Endothelial cell (in vitro differentiated cells): Measurements from ENCODE around the gene LRRC26. TPM values are rescaled to one million over a fixed set of nuclear protein-coding genes. Genes with fewer than 3 reads are reported as not detected.

Experiments
- DNase-seq: peaks from one replicate; pipeline ENCODE4 v3.0.0; 2021; ENCODE audit warnings: low spot score
- H3K27ac Mint-ChIP-seq: one replicate; pipeline ENCODE4 v1.8.0; 2021; ENCODE audit warnings: mixed read lengths, inconsistent platforms; ENCODE audit not compliant: unreplicated experiment
- H3K27me3 Mint-ChIP-seq: one replicate; pipeline ENCODE4 v1.8.0; 2021; ENCODE audit warnings: mild to moderate bottlenecking, moderate library complexity, mixed read lengths, inconsistent platforms; ENCODE audit not compliant: unreplicated experiment
- H3K36me3 Mint-ChIP-seq: one replicate; pipeline ENCODE4 v1.8.0; 2021; ENCODE audit warnings: mild to moderate bottlenecking, low read depth, mixed read lengths, inconsistent platforms; ENCODE audit not compliant: unreplicated experiment
- H3K4me1 Mint-ChIP-seq: one replicate; pipeline ENCODE4 v1.8.0; 2021; ENCODE audit warnings: mild to moderate bottlenecking, mixed read lengths, inconsistent platforms; ENCODE audit not compliant: unreplicated experiment
- H3K4me3 Mint-ChIP-seq: one replicate; pipeline ENCODE4 v1.8.0; 2021; ENCODE audit warnings: mild to moderate bottlenecking, mixed read lengths, inconsistent platforms; ENCODE audit not compliant: unreplicated experiment
- H3K9me3 Mint-ChIP-seq: one replicate; pipeline ENCODE4 v1.8.0; 2021; ENCODE audit warnings: mixed read lengths, inconsistent platforms; ENCODE audit not compliant: unreplicated experiment
- total RNA-seq: library from RNA; stranded (reverse); fragmentation: NEBNext Ultra II Directional; extraction: Animal tissue kit (Norgen Biotek cat#: 25700); gene quantifications from one replicate; pipeline ENCODE4 v1.2.1, GENCODE V29; 2021; ENCODE audit not compliant: unreplicated experiment
- TF ChIP-seq, protein P1 (sequence below): fragments of 200-600 bp; sonication (generic); IDR thresholded peaks from one replicate; pipeline ENCODE4 v1.5.0; 2021; ENCODE audit warnings: antibody characterized with exemption; ENCODE audit not compliant: unreplicated experiment

The LRRC26 gene
- total RNA-seq, 1 donor from 2014 or later: not detected

DNA sequence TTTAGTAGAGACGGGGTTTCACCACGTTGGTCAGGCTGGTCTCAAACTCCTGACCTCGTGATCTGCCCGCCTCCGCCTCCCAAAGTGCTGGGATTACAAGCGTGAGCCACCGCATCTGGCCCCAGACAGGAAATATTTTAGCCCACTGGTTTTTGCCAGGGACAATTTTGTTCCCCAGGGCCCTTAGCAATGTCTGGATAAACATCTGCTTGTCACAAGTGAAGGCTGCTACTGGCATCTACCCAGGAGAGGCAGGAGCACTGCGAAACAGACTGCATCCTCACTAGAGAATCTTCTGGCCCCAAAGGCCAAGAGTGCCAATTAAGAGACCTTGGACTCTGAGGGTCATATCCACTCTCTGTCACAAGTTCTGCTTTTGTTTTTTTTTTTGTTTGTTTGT, 33.1 kb upstream of the LRRC26 start:
- H3K36me3 Mint-ChIP-seq: peaks cover 12% of the 10 kb centered on the region
- no peak overlapping the region for H3K4me3 Mint-ChIP-seq
- TF ChIP-seq, protein P1, sequence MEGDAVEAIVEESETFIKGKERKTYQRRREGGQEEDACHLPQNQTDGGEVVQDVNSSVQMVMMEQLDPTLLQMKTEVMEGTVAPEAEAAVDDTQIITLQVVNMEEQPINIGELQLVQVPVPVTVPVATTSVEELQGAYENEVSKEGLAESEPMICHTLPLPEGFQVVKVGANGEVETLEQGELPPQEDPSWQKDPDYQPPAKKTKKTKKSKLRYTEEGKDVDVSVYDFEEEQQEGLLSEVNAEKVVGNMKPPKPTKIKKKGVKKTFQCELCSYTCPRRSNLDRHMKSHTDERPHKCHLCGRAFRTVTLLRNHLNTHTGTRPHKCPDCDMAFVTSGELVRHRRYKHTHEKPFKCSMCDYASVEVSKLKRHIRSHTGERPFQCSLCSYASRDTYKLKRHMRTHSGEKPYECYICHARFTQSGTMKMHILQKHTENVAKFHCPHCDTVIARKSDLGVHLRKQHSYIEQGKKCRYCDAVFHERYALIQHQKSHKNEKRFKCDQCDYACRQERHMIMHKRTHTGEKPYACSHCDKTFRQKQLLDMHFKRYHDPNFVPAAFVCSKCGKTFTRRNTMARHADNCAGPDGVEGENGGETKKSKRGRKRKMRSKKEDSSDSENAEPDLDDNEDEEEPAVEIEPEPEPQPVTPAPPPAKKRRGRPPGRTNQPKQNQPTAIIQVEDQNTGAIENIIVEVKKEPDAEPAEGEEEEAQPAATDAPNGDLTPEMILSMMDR: no peak
- peaks cover 8% of the 10 kb centered on the region for H3K27me3 Mint-ChIP-seq
- H3K27ac Mint-ChIP-seq: no peak overlapping the region
- no peaks in the 10 kb centered on the region for H3K9me3 Mint-ChIP-seq
- peaks cover 21% of the 10 kb centered on the region for H3K4me1 Mint-ChIP-seq
- DNase-seq: no peak

DNA sequence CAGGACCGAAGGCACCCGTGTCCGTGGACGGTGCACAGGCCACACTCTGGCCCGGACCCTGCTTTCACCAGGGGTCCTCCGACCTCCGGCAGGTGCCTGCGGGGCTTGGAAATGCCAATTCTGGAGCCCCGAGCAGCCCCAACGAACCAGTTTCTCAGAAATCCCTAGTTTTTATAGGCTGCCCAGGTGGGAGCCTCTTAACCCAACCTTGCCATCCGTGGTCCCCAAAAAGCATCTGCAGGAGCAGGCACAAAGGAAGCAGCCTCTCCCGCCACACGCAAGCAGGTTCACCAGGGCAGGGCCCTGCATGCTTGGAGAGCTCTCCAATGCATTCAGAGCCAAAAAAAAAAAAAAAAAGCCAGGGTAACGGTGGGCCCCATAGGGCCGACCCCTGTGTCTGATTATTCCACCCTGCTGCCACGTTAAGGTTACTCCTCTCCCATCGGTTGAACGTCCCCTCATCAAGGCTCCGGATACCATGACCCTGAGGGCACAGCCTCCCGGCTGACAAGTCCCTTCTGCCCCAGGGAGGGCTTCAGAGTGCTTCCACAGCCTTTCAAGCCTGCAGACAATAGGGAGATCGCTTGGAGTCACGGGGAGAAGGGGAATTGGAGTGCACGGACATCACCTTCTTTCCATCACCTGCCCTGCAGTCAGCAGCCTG, 31.5 kb upstream of the LRRC26 start:
- DNase-seq: no peak
- H3K27me3 Mint-ChIP-seq: peaks cover 10% of the 10 kb centered on the region
- H3K4me3 Mint-ChIP-seq: peak overlapping the region; percentile 77
- TF ChIP-seq, protein P1: no peak
- H3K4me1 Mint-ChIP-seq: peaks cover 8% of the 10 kb centered on the region
- H3K27ac Mint-ChIP-seq: no peak overlapping the region
- no peaks in the 10 kb centered on the region for H3K9me3 Mint-ChIP-seq
- no peaks in the 10 kb centered on the region for H3K36me3 Mint-ChIP-seq

DNA sequence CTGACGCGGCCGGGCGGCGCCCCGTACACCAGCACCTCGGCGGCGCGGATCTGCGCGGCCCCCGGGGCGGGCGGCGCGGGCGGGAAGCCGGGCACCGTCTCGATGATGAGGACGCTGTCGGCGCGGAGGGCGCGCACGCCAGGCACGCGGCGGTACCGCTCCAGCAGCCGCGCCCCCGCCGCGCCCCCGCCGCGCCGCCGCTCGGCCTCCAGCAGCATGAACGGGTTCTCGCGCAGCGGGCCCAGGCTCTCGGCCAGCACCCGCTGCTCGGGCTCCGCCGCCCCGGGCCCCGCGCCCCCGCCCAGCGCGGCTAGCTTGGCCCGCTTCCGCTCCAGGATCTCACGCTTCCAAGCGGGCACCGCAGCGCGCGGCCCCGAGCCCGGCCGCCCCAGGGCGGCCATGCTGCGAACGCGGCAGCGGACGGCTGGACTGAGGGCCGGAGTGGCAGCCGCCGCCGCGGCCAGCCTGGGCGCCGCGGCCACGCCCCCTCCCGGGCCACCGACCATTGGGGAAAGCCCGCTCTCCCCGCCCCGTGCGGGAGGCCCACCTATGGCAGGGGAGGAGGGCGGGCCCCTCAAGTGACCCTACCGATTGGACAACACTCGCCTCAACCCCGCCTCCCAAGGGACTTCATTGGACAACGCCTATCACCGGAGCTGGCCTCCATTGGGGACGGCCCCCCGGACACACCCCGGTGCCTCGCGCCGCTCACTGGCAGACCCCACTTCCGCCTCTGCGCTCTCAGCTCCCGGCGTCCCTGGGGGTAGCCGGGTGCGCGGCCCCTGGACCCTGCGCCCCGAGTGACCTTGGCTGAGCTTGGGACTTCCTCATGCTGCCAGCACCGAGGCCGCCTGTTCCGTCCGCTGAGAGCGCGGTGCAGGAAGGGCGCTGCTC, 30.7 kb upstream of the LRRC26 start, which contains the start of gene TPRN:
Gene TPRN, minus strand, starts transcription at position 431 of the 894 bp plus-strand sequence. Its CDS starts 30 bp downstream, at position 401.
- DNase-seq: peak; percentile 98
- H3K4me3 Mint-ChIP-seq: peak within 1 kb of the TSS; percentile 88
- no peaks in the 10 kb centered on the region for H3K9me3 Mint-ChIP-seq
- H3K27ac Mint-ChIP-seq: no peak within 1 kb of the TSS
- TF ChIP-seq, protein P1: no peak
- peaks cover 2% of the 10 kb centered on the region for H3K4me1 Mint-ChIP-seq
- H3K27me3 Mint-ChIP-seq: peaks cover 10% of the 10 kb centered on the region
- H3K36me3 Mint-ChIP-seq: no peaks in the 10 kb centered on the region

DNA sequence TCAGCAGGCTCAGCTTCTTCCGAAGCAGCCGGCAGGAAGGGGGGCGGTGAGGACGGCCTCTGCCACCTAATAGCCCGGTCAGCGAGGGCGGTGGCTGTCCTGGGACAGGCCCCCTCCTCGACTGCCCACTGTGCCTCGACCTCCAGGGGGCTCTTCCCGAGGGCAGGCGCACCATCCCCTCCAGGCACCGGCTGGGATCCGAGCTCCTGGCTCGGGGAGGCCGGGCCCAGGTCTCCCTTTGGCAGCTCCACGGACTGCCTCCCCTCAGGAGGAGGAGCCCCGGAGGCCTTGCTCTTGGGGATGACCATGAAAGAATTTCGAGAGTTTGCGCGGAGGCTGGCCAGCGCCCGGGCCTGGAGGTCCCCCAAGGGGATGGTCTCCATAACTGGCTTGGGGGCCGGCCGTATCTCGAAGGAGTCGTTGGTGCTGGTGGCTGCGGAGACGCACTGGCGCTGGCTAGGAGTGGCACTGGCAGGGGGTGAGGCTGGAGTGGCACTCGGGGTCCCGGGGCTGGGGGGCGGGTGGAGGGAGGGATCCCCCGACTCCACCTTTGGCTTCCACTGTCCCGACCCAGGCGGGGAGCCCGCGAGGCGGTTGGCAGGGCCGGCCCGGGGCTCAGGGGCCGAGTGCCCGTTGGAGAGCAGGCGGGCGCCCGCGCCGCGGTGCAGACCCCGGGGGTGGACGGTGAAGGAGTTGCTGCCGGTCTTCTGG, 29.7 kb upstream of the LRRC26 start:
- no peaks in the 10 kb centered on the region for H3K9me3 Mint-ChIP-seq
- peaks cover 2% of the 10 kb centered on the region for H3K4me1 Mint-ChIP-seq
- peaks cover 9% of the 10 kb centered on the region for H3K27me3 Mint-ChIP-seq
- H3K27ac Mint-ChIP-seq: no peak overlapping the region
- no peaks in the 10 kb centered on the region for H3K36me3 Mint-ChIP-seq
- no peak for DNase-seq
- H3K4me3 Mint-ChIP-seq: peak overlapping the region; percentile 88
- TF ChIP-seq, protein P1: no peak
